Breast epithelium (tissue), 3 donors: ENCODE results near the gene PROX2.

Source experiments
- POLR2AphosphoS5 ChIP-seq, 3 donors: sonication (generic); formaldehyde crosslinking; IDR thresholded peaks; one replicate each; pipeline ENCODE4 v1.6.1; 2017; ENCODE audit warnings: antibody characterized with exemption in 3 of 3
- TF ChIP-seq, protein P1 (sequence below), 3 donors: fragments of 450-650 bp; IDR thresholded peaks; one replicate each; pipeline ENCODE4 v1.5.1; 2016 to 2017; ENCODE audit warnings: antibody characterized with exemption in 3 of 3, mild to moderate bottlenecking in 3 of 3, moderate library complexity in 3 of 3

DNA sequence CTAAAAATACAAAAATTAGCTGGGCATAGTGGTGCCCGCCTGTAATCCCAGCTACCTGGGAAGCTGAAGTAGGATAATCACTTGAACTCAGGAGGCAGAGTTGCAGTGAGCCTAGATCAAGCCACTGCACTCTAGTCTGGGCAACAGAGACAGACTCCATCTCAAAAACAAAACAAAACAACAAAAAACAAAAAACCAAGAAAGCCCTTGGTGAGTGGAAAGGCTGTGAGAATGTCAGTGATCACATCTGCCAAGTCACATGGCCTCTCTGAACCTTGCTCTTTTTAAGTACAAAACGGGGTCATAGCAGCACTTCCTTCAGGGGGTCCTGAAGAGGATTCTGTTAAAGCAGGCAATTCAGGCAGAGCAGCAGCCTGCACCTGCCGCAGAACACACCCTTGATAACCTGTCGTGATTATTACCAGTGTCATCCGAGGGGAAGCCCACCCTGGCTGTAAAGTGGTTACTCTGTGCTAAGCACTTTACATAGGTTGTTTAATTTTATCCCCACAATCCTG, 37.5 kb upstream of the PROX2 start:
- TF ChIP-seq POLR2AphosphoS5 (IDR thresholded peaks at IDR 0.05) = no peak
- TF ChIP-seq, protein P1, sequence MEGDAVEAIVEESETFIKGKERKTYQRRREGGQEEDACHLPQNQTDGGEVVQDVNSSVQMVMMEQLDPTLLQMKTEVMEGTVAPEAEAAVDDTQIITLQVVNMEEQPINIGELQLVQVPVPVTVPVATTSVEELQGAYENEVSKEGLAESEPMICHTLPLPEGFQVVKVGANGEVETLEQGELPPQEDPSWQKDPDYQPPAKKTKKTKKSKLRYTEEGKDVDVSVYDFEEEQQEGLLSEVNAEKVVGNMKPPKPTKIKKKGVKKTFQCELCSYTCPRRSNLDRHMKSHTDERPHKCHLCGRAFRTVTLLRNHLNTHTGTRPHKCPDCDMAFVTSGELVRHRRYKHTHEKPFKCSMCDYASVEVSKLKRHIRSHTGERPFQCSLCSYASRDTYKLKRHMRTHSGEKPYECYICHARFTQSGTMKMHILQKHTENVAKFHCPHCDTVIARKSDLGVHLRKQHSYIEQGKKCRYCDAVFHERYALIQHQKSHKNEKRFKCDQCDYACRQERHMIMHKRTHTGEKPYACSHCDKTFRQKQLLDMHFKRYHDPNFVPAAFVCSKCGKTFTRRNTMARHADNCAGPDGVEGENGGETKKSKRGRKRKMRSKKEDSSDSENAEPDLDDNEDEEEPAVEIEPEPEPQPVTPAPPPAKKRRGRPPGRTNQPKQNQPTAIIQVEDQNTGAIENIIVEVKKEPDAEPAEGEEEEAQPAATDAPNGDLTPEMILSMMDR (IDR thresholded peaks at IDR 0.05) = no peak
